Activated CD8-positive, alpha-beta T cell treated with anti-CD3 and anti-CD28 coated beads for 36 hours (primary cell): ENCODE data around the gene AGR2. TPM values are rescaled to one million over a fixed set of nuclear protein-coding genes. Genes with fewer than 3 reads are reported as not detected.
"Not testable (repeated sequence)": the region's sequence is repeated elsewhere in the genome, so short reads cannot be mapped to it uniquely, and the experiment has no call there.

Experiments
- ATAC-seq: fragments of 200-7000 bp; cut with Tn5 transposase; one replicate; pipeline ENCODE4 v1.10.0; 2021; ENCODE audit warnings: mild to moderate bottlenecking, moderate library complexity
- CTCF ChIA-PET: fragments of 350-600 bp; sonication (Branson Sonifier 250); formaldehyde crosslinking; loops from one replicate; lab custom pipeline; 2021; ENCODE audit warnings: antibody characterized with exemption; lab: Charles Lee
- POLR2A ChIA-PET: fragments of 350-600 bp; sonication (Branson Sonifier 250); formaldehyde crosslinking; loops from one replicate; lab custom pipeline; 2021; ENCODE audit warnings: antibody characterized with exemption; lab: Charles Lee
- DNase-seq: peaks from one replicate; pipeline ENCODE4 v3.0.0-alpha.2; 2020
- H3K27ac Mint-ChIP-seq: one replicate; pipeline ENCODE4 v1.8.0; 2021; ENCODE audit warnings: mild to moderate bottlenecking, mixed read lengths
- H3K27me3 Mint-ChIP-seq: one replicate; pipeline ENCODE4 v1.8.0; 2021; ENCODE audit warnings: mixed read lengths
- H3K36me3 Mint-ChIP-seq: one replicate; pipeline ENCODE4 v1.8.0; 2021; ENCODE audit warnings: low read depth, mixed read lengths
- H3K4me1 Mint-ChIP-seq: one replicate; pipeline ENCODE4 v1.8.0; 2021; ENCODE audit warnings: low read depth, mixed read lengths
- H3K4me3 Mint-ChIP-seq: one replicate; pipeline ENCODE4 v1.8.0; 2021; ENCODE audit warnings: mild to moderate bottlenecking, moderate library complexity, mixed read lengths
- H3K9me3 Mint-ChIP-seq: one replicate; pipeline ENCODE4 v1.8.0; 2021; ENCODE audit warnings: mixed read lengths
- CTCF ChIP-seq: fragments of 200-600 bp; IDR thresholded peaks from one replicate; pipeline ENCODE4 v1.8.0; 2022; ENCODE audit warnings: antibody characterized with exemption, mild to moderate bottlenecking
- intact Hi-C: fragments of 100-400 bp; cut with micrococcal nuclease; formaldehyde crosslinking; loops from one replicate; pipeline ENCODE4 v1.10.0; 2022
- total RNA-seq, 2 experiments: library from RNA; stranded (reverse); gene quantifications; one replicate each; pipeline ENCODE4 v1.2.3, GENCODE V29; 2021

AGR2 gene
- total RNA-seq, 2 experiments from 2014 or later, result not detected

- ChIA-PET CTCF (interaction anchor here (1.0 kb wide), 1 partner anchor 209 kb away, joined by 3 read pairs; no protein-coding TSS in a partner anchor), POLR2A (no interaction called here)
- Mint-ChIP-seq H3K27me3 (peaks cover 2% of the 10 kb centered on the region), H3K27ac (no peak overlapping the region), H3K4me1 (no peaks in the 10 kb centered on the region), H3K9me3 (no peaks in the 10 kb centered on the region), H3K36me3 (no peaks in the 10 kb centered on the region), H3K4me3 (no peak overlapping the region)
- intact Hi-C loops, result no loop called here
- DNase-seq (no peak), ATAC-seq (no peak)
- no peak for TF ChIP-seq CTCF
Measured at GRCh38 chr7:16773884-16774283, 30.9 kb downstream of the AGR2 start.

GRCh38 chr7:16773326-16773725 is 31.5 kb downstream of the AGR2 start:
- intact Hi-C loops, result no loop called here
- Mint-ChIP-seq H3K36me3 (no peaks in the 10 kb centered on the region), H3K4me1 (no peaks in the 10 kb centered on the region), H3K27me3 (peaks cover 2% of the 10 kb centered on the region), H3K4me3 (no peak overlapping the region), H3K27ac (no peak overlapping the region), H3K9me3 (no peaks in the 10 kb centered on the region)
- DNase-seq, result no peak
- POLR2A ChIA-PET, result no interaction called here
- CTCF ChIA-PET, result no interaction called here
- TF ChIP-seq CTCF, result no peak
- no peak for ATAC-seq

- ChIA-PET POLR2A (no interaction called here), CTCF (no interaction called here)
- no peak for TF ChIP-seq CTCF
- intact Hi-C loops, result no loop called here
- H3K36me3 Mint-ChIP-seq, result no peaks in the 10 kb centered on the region
- H3K4me3 Mint-ChIP-seq, result no peak overlapping the region
- no peak for DNase-seq
- no peaks in the 10 kb centered on the region for H3K9me3 Mint-ChIP-seq
- no peak overlapping the region for H3K27ac Mint-ChIP-seq
- no peaks in the 10 kb centered on the region for H3K4me1 Mint-ChIP-seq
- peaks cover 2% of the 10 kb centered on the region for H3K27me3 Mint-ChIP-seq
- ATAC-seq, result no peak
Measured at GRCh38 chr7:16770657-16771329, 34.0 kb downstream of the AGR2 start.

GRCh38 chr7:16769994-16770393 is 34.8 kb downstream of the AGR2 start:
- intact Hi-C loops, H3K27me3 Mint-ChIP-seq, H3K9me3 Mint-ChIP-seq, H3K27ac Mint-ChIP-seq, ATAC-seq, H3K4me3 Mint-ChIP-seq, POLR2A ChIA-PET, H3K36me3 Mint-ChIP-seq, DNase-seq, H3K4me1 Mint-ChIP-seq: not testable (repeated sequence)
- CTCF ChIA-PET, result interaction anchor here (1.3 kb wide), 1 partner anchor 11 kb away, joined by 4 read pairs; no protein-coding TSS in a partner anchor

GRCh38 chr7:16765436-16765859 is 39.4 kb downstream of the AGR2 start:
- no peak for ATAC-seq

More at GRCh38 chr7:16765436-16765859, 39.4 kb downstream of the AGR2 start:
- intact Hi-C loops, result no loop called here
- Mint-ChIP-seq H3K36me3 (no peaks in the 10 kb centered on the region), H3K4me1 (no peaks in the 10 kb centered on the region), H3K27ac (no peak overlapping the region), H3K4me3 (no peak overlapping the region), H3K9me3 (no peaks in the 10 kb centered on the region), H3K27me3 (peaks cover 1% of the 10 kb centered on the region)
- ChIA-PET POLR2A (no interaction called here), CTCF (no interaction called here)
- TF ChIP-seq CTCF, result no peak
- no peak for DNase-seq
